ENCODE results near the gene NUP210L. TPM values are rescaled to one million over a fixed set of nuclear protein-coding genes. Genes with fewer than 3 reads are reported as not detected.
"Not testable (repeated sequence)": the region's sequence is repeated elsewhere in the genome, so short reads cannot be mapped to it uniquely, and the experiment has no call there.

NUP210L gene
- total RNA-seq, 1 donor from 2014 or later: under 0.01 TPM

GRCh38 chr1:154123205-154123604 is 31.7 kb downstream of the NUP210L start:
- not testable (repeated sequence) for H3K4me1 ChIP-seq (ENCODE audit: control insufficient read depth in 3 of 3, insufficient read depth in 3 of 3, low read length in 3 of 3); H3K4me3 ChIP-seq (ENCODE audit: low read length in 3 of 3); H3K9me3 ChIP-seq (ENCODE audit: control insufficient read depth in 3 of 3, low read length in 3 of 3); H3K27ac ChIP-seq (ENCODE audit: low read depth, low read length); H3K27me3 ChIP-seq (ENCODE audit: control insufficient read depth in 3 of 3, insufficient read depth in 3 of 3, low read length in 3 of 3); H3K9ac ChIP-seq (ENCODE audit: low read depth in 1 of 3, low read length in 3 of 3); H3K36me3 ChIP-seq (ENCODE audit: control insufficient read depth in 3 of 3, insufficient read depth in 3 of 3, low read length in 3 of 3)

- H3K9me3 ChIP-seq (ENCODE audit: control insufficient read depth in 3 of 3, low read length in 3 of 3): no peaks in the 10 kb centered on the region
- no peak overlapping the region for H3K27ac ChIP-seq (ENCODE audit: low read depth, low read length)
- no peak overlapping the region for H3K9ac ChIP-seq (ENCODE audit: low read depth in 1 of 3, low read length in 3 of 3)
Measured at GRCh38 chr1:154117642-154118041, 37.2 kb downstream of the NUP210L start.

GRCh38 chr1:154115180-154115579 is 39.7 kb downstream of the NUP210L start:
- Histone ChIP-seq H3K4me3 (ENCODE audit: low read length in 3 of 3) (no peak overlapping the region), H3K27ac (ENCODE audit: low read depth, low read length) (no peak overlapping the region), H3K9me3 (ENCODE audit: control insufficient read depth in 3 of 3, low read length in 3 of 3) (no peaks in the 10 kb centered on the region), H3K9ac (ENCODE audit: low read depth in 1 of 3, low read length in 3 of 3) (no peak overlapping the region), H3K27me3 (ENCODE audit: control insufficient read depth in 3 of 3, insufficient read depth in 3 of 3, low read length in 3 of 3) (no peaks in the 10 kb centered on the region), H3K36me3 (ENCODE audit: control insufficient read depth in 3 of 3, insufficient read depth in 3 of 3, low read length in 3 of 3) (no peaks in the 10 kb centered on the region), H3K4me1 (ENCODE audit: control insufficient read depth in 3 of 3, insufficient read depth in 3 of 3, low read length in 3 of 3) (no peaks in the 10 kb centered on the region)

More at GRCh38 chr1:154117642-154118041, 37.2 kb downstream of the NUP210L start:
- no peaks in the 10 kb centered on the region for H3K36me3 ChIP-seq (ENCODE audit: control insufficient read depth in 3 of 3, insufficient read depth in 3 of 3, low read length in 3 of 3)
- no peak overlapping the region for H3K4me3 ChIP-seq (ENCODE audit: low read length in 3 of 3)
- no peaks in the 10 kb centered on the region for H3K4me1 ChIP-seq (ENCODE audit: control insufficient read depth in 3 of 3, insufficient read depth in 3 of 3, low read length in 3 of 3)
- H3K27me3 ChIP-seq (ENCODE audit: control insufficient read depth in 3 of 3, insufficient read depth in 3 of 3, low read length in 3 of 3): no peaks in the 10 kb centered on the region

GRCh38 chr1:154104433-154105082 is 50.3 kb downstream of the NUP210L start:
- Histone ChIP-seq H3K27ac (ENCODE audit: low read depth, low read length) (no peak overlapping the region), H3K9ac (ENCODE audit: low read depth in 1 of 3, low read length in 3 of 3) (no peak overlapping the region)

DNA sequence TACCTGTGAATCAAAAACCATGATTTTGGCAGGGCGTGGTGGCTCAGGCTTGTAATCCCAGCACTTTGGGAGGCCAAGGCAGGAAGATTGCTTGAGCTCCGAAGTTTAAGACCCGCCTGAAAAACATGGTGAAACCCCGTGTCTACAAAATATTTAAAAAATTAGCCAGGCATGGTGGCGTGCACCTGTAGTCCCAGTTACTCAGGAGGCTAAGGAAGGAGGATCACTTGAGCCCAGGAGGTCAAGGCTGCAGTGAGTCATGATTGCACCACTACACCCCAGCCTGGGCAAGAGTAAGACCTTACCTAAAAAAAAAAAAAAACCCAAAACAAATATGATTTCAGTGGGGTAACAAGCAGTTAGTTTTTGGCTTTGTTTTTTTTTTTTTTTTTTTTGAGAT is 54.7 kb downstream of the NUP210L start:
- not testable (repeated sequence) for H3K36me3 ChIP-seq (ENCODE audit: control insufficient read depth in 3 of 3, insufficient read depth in 3 of 3, low read length in 3 of 3); H3K9me3 ChIP-seq (ENCODE audit: control insufficient read depth in 3 of 3, low read length in 3 of 3); H3K4me3 ChIP-seq (ENCODE audit: low read length in 3 of 3); H3K27me3 ChIP-seq (ENCODE audit: control insufficient read depth in 3 of 3, insufficient read depth in 3 of 3, low read length in 3 of 3); H3K9ac ChIP-seq (ENCODE audit: low read depth in 1 of 3, low read length in 3 of 3); H3K27ac ChIP-seq (ENCODE audit: low read depth, low read length); H3K4me1 ChIP-seq (ENCODE audit: control insufficient read depth in 3 of 3, insufficient read depth in 3 of 3, low read length in 3 of 3)

More at GRCh38 chr1:154104433-154105082, 50.3 kb downstream of the NUP210L start:
- Histone ChIP-seq H3K9me3 (ENCODE audit: control insufficient read depth in 3 of 3, low read length in 3 of 3) (no peaks in the 10 kb centered on the region), H3K4me1 (ENCODE audit: control insufficient read depth in 3 of 3, insufficient read depth in 3 of 3, low read length in 3 of 3) (no peaks in the 10 kb centered on the region), H3K36me3 (ENCODE audit: control insufficient read depth in 3 of 3, insufficient read depth in 3 of 3, low read length in 3 of 3) (no peaks in the 10 kb centered on the region), H3K27me3 (ENCODE audit: control insufficient read depth in 3 of 3, insufficient read depth in 3 of 3, low read length in 3 of 3) (no peaks in the 10 kb centered on the region), H3K4me3 (ENCODE audit: low read length in 3 of 3) (no peak overlapping the region)

DNA sequence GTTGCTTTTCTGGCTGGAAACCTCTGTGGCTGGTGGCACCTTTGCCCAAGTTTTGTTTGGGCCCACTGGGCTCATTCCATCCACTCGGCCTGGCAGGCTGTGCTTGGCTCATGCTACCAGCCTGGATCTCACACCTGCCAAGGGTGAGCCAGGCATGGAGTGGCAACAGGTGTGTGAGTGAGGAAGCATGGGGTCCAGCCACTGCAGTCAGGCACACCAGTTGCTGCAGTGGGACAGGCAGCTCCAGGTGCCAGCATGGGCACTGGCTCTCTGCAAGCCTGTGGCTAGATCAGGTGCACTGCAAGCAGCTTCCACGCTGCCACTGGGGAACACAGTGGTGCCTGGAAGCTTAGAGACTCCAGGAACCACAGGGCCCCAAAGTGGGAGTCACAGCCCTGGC is 57.0 kb downstream of the NUP210L start:
- Histone ChIP-seq H3K9ac (ENCODE audit: low read depth in 1 of 3, low read length in 3 of 3) (no peak overlapping the region), H3K36me3 (ENCODE audit: control insufficient read depth in 3 of 3, insufficient read depth in 3 of 3, low read length in 3 of 3) (no peaks in the 10 kb centered on the region), H3K4me1 (ENCODE audit: control insufficient read depth in 3 of 3, insufficient read depth in 3 of 3, low read length in 3 of 3) (peaks cover 0 to 8% (median 0%) of the 10 kb centered on the region in 3 donors), H3K27ac (ENCODE audit: low read depth, low read length) (no peak overlapping the region), H3K27me3 (ENCODE audit: control insufficient read depth in 3 of 3, insufficient read depth in 3 of 3, low read length in 3 of 3) (no peaks in the 10 kb centered on the region), H3K9me3 (ENCODE audit: control insufficient read depth in 3 of 3, low read length in 3 of 3) (no peaks in the 10 kb centered on the region), H3K4me3 (ENCODE audit: low read length in 3 of 3) (no peak overlapping the region)

GRCh38 chr1:154095456-154096060 is 59.3 kb downstream of the NUP210L start:
- Histone ChIP-seq H3K9me3 (ENCODE audit: control insufficient read depth in 3 of 3, low read length in 3 of 3) (no peaks in the 10 kb centered on the region), H3K27ac (ENCODE audit: low read depth, low read length) (no peak overlapping the region), H3K4me1 (ENCODE audit: control insufficient read depth in 3 of 3, insufficient read depth in 3 of 3, low read length in 3 of 3) (peaks cover 0 to 8% (median 0%) of the 10 kb centered on the region in 3 donors), H3K4me3 (ENCODE audit: low read length in 3 of 3) (no peak overlapping the region), H3K27me3 (ENCODE audit: control insufficient read depth in 3 of 3, insufficient read depth in 3 of 3, low read length in 3 of 3) (no peaks in the 10 kb centered on the region), H3K36me3 (ENCODE audit: control insufficient read depth in 3 of 3, insufficient read depth in 3 of 3, low read length in 3 of 3) (no peaks in the 10 kb centered on the region), H3K9ac (ENCODE audit: low read depth in 1 of 3, low read length in 3 of 3) (no peak overlapping the region)

DNA sequence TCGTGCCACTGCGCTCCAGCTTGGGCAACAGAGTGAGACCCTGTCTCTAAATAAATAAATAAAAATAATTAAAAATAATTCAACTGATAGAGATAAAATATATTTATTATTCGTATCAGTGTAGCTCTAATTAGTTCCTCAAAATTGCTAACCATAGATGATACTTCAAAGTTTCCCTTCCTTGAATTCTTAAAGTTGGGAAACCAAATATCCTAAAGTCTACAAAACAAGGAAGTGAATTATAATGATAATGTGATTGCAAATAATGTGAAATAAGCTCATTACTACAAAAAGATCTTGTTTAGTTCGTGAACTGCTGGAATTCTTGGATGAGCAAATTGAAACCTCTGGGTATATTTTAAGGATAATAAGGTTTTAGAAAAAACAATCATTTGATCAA is 60.5 kb downstream of the NUP210L start:
- H3K9ac ChIP-seq (ENCODE audit: low read depth in 1 of 3, low read length in 3 of 3): no peak overlapping the region
- H3K9me3 ChIP-seq (ENCODE audit: control insufficient read depth in 3 of 3, low read length in 3 of 3): no peaks in the 10 kb centered on the region
- H3K36me3 ChIP-seq (ENCODE audit: control insufficient read depth in 3 of 3, insufficient read depth in 3 of 3, low read length in 3 of 3): no peaks in the 10 kb centered on the region
- no peak overlapping the region for H3K27ac ChIP-seq (ENCODE audit: low read depth, low read length)
- peaks cover 0 to 8% (median 0%) of the 10 kb centered on the region in 3 donors for H3K4me1 ChIP-seq (ENCODE audit: control insufficient read depth in 3 of 3, insufficient read depth in 3 of 3, low read length in 3 of 3)
- H3K4me3 ChIP-seq (ENCODE audit: low read length in 3 of 3): no peak overlapping the region
- H3K27me3 ChIP-seq (ENCODE audit: control insufficient read depth in 3 of 3, insufficient read depth in 3 of 3, low read length in 3 of 3): no peaks in the 10 kb centered on the region

DNA sequence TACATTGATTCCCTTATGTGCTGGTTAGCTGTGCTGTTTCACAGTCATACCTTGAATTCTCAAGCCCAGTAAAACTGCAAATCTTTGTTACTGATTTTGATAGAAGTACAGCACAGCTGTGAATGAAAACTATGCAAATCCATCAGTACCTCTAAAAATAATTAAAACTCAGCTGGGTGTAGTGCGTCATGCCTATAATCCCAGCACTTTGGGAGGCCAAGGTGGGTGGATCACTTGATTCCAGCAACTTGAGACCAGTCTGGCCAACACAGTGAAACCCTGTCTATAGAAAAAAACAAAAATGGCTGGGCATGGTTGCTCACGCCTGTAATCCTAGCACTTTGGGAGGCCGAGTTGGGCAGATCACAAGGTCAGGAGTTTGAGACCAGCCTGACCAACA is 61.2 kb downstream of the NUP210L start:
- Histone ChIP-seq H3K27me3 (ENCODE audit: control insufficient read depth in 3 of 3, insufficient read depth in 3 of 3, low read length in 3 of 3) (no peaks in the 10 kb centered on the region), H3K9me3 (ENCODE audit: control insufficient read depth in 3 of 3, low read length in 3 of 3) (no peaks in the 10 kb centered on the region), H3K36me3 (ENCODE audit: control insufficient read depth in 3 of 3, insufficient read depth in 3 of 3, low read length in 3 of 3) (no peaks in the 10 kb centered on the region), H3K4me1 (ENCODE audit: control insufficient read depth in 3 of 3, insufficient read depth in 3 of 3, low read length in 3 of 3) (peaks cover 0 to 8% (median 0%) of the 10 kb centered on the region in 3 donors), H3K4me3 (ENCODE audit: low read length in 3 of 3) (no peak overlapping the region), H3K9ac (ENCODE audit: low read depth in 1 of 3, low read length in 3 of 3) (no peak overlapping the region), H3K27ac (ENCODE audit: low read depth, low read length) (no peak overlapping the region)

GRCh38 chr1:154091706-154092105 is 63.2 kb downstream of the NUP210L start:
- Histone ChIP-seq H3K27ac (ENCODE audit: low read depth, low read length) (no peak overlapping the region), H3K27me3 (ENCODE audit: control insufficient read depth in 3 of 3, insufficient read depth in 3 of 3, low read length in 3 of 3) (no peaks in the 10 kb centered on the region), H3K36me3 (ENCODE audit: control insufficient read depth in 3 of 3, insufficient read depth in 3 of 3, low read length in 3 of 3) (no peaks in the 10 kb centered on the region), H3K9me3 (ENCODE audit: control insufficient read depth in 3 of 3, low read length in 3 of 3) (no peaks in the 10 kb centered on the region), H3K4me3 (ENCODE audit: low read length in 3 of 3) (no peak overlapping the region), H3K4me1 (ENCODE audit: control insufficient read depth in 3 of 3, insufficient read depth in 3 of 3, low read length in 3 of 3) (no peaks in the 10 kb centered on the region), H3K9ac (ENCODE audit: low read depth in 1 of 3, low read length in 3 of 3) (no peak overlapping the region)
